Transverse colon (tissue), 4 donors: ENCODE data around the gene RAPH1.

ENCODE experiments used
- POLR2AphosphoS5 ChIP-seq, 3 donors: sonication (generic); formaldehyde crosslinking; IDR thresholded peaks; one replicate each; pipeline ENCODE4 v1.6.1; 2016; ENCODE audit warnings: antibody characterized with exemption in 3 of 3
- TF ChIP-seq, protein P1 (sequence below), 5 experiments: fragments of 200-600 bp in 3 of 5; fragments of 450-650 bp in 2 of 5; sonication (generic) in 3 of 5; IDR thresholded peaks; 1 replicate in 2 of 5; 2 replicates in 3 of 5; pipeline ENCODE4 v1.5.1; 2016 to 2017; ENCODE audit warnings: antibody characterized with exemption in 5 of 5, inconsistent platforms in 3 of 5, mild to moderate bottlenecking in 2 of 5, moderate library complexity in 1 of 5

- TF ChIP-seq POLR2AphosphoS5 (IDR thresholded peaks at IDR 0.05) = no peak
- TF ChIP-seq, protein P1, sequence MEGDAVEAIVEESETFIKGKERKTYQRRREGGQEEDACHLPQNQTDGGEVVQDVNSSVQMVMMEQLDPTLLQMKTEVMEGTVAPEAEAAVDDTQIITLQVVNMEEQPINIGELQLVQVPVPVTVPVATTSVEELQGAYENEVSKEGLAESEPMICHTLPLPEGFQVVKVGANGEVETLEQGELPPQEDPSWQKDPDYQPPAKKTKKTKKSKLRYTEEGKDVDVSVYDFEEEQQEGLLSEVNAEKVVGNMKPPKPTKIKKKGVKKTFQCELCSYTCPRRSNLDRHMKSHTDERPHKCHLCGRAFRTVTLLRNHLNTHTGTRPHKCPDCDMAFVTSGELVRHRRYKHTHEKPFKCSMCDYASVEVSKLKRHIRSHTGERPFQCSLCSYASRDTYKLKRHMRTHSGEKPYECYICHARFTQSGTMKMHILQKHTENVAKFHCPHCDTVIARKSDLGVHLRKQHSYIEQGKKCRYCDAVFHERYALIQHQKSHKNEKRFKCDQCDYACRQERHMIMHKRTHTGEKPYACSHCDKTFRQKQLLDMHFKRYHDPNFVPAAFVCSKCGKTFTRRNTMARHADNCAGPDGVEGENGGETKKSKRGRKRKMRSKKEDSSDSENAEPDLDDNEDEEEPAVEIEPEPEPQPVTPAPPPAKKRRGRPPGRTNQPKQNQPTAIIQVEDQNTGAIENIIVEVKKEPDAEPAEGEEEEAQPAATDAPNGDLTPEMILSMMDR (IDR thresholded peaks at IDR 0.05) = no peak
Measured at GRCh38 chr2:203438528-203438927, 96.6 kb downstream of the RAPH1 start.
